ENCODE results near the gene GSG1L. TPM values are rescaled to one million over a fixed set of nuclear protein-coding genes. Genes with fewer than 3 reads are reported as not detected.

Gene GSG1L
- total RNA-seq, 2 experiments from 2014 or later, result not detected

GRCh38 chr16:27929818-27930217 is 133.7 kb downstream of the GSG1L start:
- no peak overlapping the region for H3K4me3 Mint-ChIP-seq
- ChIA-PET CTCF (no interaction called here), POLR2A (no interaction called here)
- intact Hi-C loops (cut with micrococcal nuclease), result no loop called here
- DNase-seq (no peak), ATAC-seq (no peak)
- H3K27ac Mint-ChIP-seq, result no peak overlapping the region
- H3K4me1 Mint-ChIP-seq (ENCODE audit: low read depth), result no peaks in the 10 kb centered on the region
- TF ChIP-seq, protein P1, sequence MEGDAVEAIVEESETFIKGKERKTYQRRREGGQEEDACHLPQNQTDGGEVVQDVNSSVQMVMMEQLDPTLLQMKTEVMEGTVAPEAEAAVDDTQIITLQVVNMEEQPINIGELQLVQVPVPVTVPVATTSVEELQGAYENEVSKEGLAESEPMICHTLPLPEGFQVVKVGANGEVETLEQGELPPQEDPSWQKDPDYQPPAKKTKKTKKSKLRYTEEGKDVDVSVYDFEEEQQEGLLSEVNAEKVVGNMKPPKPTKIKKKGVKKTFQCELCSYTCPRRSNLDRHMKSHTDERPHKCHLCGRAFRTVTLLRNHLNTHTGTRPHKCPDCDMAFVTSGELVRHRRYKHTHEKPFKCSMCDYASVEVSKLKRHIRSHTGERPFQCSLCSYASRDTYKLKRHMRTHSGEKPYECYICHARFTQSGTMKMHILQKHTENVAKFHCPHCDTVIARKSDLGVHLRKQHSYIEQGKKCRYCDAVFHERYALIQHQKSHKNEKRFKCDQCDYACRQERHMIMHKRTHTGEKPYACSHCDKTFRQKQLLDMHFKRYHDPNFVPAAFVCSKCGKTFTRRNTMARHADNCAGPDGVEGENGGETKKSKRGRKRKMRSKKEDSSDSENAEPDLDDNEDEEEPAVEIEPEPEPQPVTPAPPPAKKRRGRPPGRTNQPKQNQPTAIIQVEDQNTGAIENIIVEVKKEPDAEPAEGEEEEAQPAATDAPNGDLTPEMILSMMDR (IDR thresholded peaks at IDR 0.05), result no peak
- peaks cover 3% of the 10 kb centered on the region for H3K27me3 Mint-ChIP-seq
- peaks cover 9% of the 10 kb centered on the region for H3K9me3 Mint-ChIP-seq
- no peaks in the 10 kb centered on the region for H3K36me3 Mint-ChIP-seq (ENCODE audit: low read depth)

DNA sequence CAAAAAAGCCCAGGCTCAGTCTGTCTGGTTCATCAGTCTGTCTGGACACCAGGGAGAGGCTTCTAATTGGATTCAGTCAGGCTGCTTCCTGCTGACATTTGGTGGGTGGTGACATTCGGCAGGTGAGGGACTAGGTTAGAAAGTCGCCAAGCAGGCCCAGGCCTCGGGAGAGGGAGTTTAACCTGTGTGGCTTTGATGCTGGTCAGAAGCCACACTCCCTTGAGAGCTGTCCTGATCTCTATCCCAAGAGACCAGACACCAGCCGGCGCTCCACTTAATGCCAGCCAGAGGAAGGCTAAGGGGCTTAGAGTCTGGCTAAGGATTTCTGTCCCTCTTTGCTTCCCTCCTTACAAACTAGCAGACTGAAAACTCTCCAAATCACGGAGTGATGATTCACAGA is 135.0 kb downstream of the GSG1L start:
- H3K4me3 Mint-ChIP-seq, result no peak overlapping the region
- no peak for DNase-seq
- no peak for ATAC-seq
- intact Hi-C loops (cut with micrococcal nuclease), result no loop called here
- no peak overlapping the region for H3K27ac Mint-ChIP-seq
- POLR2A ChIA-PET, result no interaction called here
- peaks cover 9% of the 10 kb centered on the region for H3K9me3 Mint-ChIP-seq
- H3K27me3 Mint-ChIP-seq, result peaks cover 4% of the 10 kb centered on the region
- CTCF ChIA-PET, result no interaction called here
- TF ChIP-seq, protein P1 (IDR thresholded peaks at IDR 0.05), result no peak
- no peaks in the 10 kb centered on the region for H3K36me3 Mint-ChIP-seq (ENCODE audit: low read depth)
- no peaks in the 10 kb centered on the region for H3K4me1 Mint-ChIP-seq (ENCODE audit: low read depth)

DNA sequence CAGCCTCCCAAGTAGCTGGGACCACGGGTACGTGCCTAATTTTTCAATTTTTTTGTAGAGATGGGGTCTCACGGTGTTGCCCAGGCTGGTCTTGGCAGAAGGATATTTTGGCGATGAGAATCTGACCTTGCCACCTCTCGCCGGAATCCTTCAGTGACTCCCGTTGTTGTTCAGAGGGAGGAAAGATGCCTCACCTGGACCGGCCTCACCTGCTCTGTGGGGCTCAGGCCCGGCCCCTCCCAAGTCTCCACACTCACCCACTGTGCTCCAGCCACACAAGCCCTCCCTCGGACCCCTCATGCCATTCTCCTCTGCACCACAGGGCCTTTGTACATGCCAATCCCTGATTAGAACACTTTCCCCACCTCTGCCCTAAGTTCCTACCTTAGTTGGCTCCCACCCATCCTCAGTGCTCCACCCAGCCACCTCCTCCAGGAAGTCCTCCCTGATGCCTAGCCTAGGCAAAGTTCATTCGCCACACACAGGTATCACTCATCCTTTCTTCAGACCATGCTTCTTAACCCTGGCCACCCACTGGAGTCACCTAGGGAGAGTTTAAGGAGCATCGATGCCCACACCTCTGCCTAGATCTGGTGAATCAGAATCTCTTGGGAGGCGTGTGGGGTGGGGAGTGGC is 136.1 kb downstream of the GSG1L start:
- ATAC-seq (no peak), DNase-seq (no peak)
- TF ChIP-seq, protein P1 (IDR thresholded peaks at IDR 0.05), result no peak
- Mint-ChIP-seq H3K27ac (no peak overlapping the region), H3K4me1 (ENCODE audit: low read depth) (no peaks in the 10 kb centered on the region), H3K9me3 (peaks cover 3% of the 10 kb centered on the region), H3K27me3 (peaks cover 6% of the 10 kb centered on the region), H3K4me3 (no peak overlapping the region), H3K36me3 (ENCODE audit: low read depth) (no peaks in the 10 kb centered on the region)
- CTCF ChIA-PET, result no interaction called here
- intact Hi-C loops (cut with micrococcal nuclease), result no loop called here
- POLR2A ChIA-PET, result no interaction called here

DNA sequence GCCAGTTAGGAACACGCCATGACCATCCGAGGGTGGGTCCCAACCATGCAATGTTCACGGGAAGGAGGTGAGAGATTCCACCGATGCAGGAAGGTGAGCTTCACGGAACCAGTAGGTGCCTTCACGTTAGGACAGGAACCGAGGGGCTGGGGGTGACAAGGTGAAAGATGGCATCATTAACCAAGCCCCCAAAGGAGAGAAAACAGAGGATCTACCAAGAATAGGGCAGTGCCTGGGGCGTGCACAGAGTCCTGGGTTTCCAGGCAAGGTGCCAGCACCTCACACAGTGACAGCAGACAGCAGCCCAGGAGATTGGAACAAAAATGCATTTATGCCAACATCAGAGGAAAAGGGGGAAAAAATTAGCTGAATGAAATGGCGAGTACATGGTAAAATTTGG is 137.9 kb downstream of the GSG1L start:
- Mint-ChIP-seq H3K9me3 (no peaks in the 10 kb centered on the region), H3K36me3 (ENCODE audit: low read depth) (no peaks in the 10 kb centered on the region), H3K27me3 (peaks cover 19% of the 10 kb centered on the region), H3K4me3 (no peak overlapping the region), H3K4me1 (ENCODE audit: low read depth) (no peaks in the 10 kb centered on the region), H3K27ac (no peak overlapping the region)
- CTCF ChIA-PET, result no interaction called here
- POLR2A ChIA-PET, result interaction anchor here (0.6 kb wide), 1 partner anchor 15 kb away, joined by 3 read pairs; no protein-coding TSS in a partner anchor
- TF ChIP-seq, protein P1 (IDR thresholded peaks at IDR 0.05), result no peak
- DNase-seq, result no peak
- intact Hi-C loops (cut with micrococcal nuclease), result no loop called here
- ATAC-seq, result no peak

GRCh38 chr16:27924411-27925118 is 138.9 kb downstream of the GSG1L start:
- DNase-seq (no peak), ATAC-seq (no peak)
- ChIA-PET CTCF (no interaction called here), POLR2A (interaction anchor here (0.6 kb wide), 1 partner anchor 14 kb away, joined by 3 read pairs; no protein-coding TSS in a partner anchor)
- Mint-ChIP-seq H3K4me1 (ENCODE audit: low read depth) (no peaks in the 10 kb centered on the region), H3K4me3 (no peak overlapping the region), H3K36me3 (ENCODE audit: low read depth) (no peaks in the 10 kb centered on the region), H3K27ac (no peak overlapping the region), H3K27me3 (peaks cover 22% of the 10 kb centered on the region), H3K9me3 (no peaks in the 10 kb centered on the region)
- TF ChIP-seq, protein P1 (IDR thresholded peaks at IDR 0.05), result no peak
- intact Hi-C loops (cut with micrococcal nuclease), result no loop called here

Data from activated CD8-positive, alpha-beta T cell treated with anti-CD3 and anti-CD28 coated beads for 36 hours (primary cell).